B cell (primary cell): ENCODE measurements around the gene ALKBH5. TPM values are rescaled to one million over a fixed set of nuclear protein-coding genes. Genes with fewer than 3 reads are reported as not detected.

Source experiments
- ATAC-seq: fragments of 200-7000 bp; cut with Tn5 transposase; one replicate; pipeline ENCODE4 v1.10.0; 2021; ENCODE audit warnings: low read depth, mild to moderate bottlenecking, moderate number of reproducible peaks, moderate library complexity
- CTCF ChIA-PET: fragments of 350-600 bp; sonication (Branson Sonifier 250); formaldehyde crosslinking; loops from one replicate; lab custom pipeline; 2021; ENCODE audit warnings: antibody characterized with exemption, inconsistent platforms; lab: Charles Lee
- POLR2A ChIA-PET: fragments of 350-600 bp; sonication (Branson Sonifier 250); formaldehyde crosslinking; loops from one replicate; lab custom pipeline; 2021; ENCODE audit warnings: antibody characterized with exemption; lab: Charles Lee
- DNase-seq: peaks from one replicate; pipeline ENCODE4 v3.0.0; 2013
- H2AFZ ChIP-seq: 2 replicates; pipeline ENCODE4 v1.6.1; 2012; ENCODE audit warnings: mild to moderate bottlenecking, low read depth, low read length; ENCODE audit not compliant: insufficient read depth, poor library complexity, severe bottlenecking
- H3K27ac ChIP-seq, 2 donors: 1 replicate in 1 of 2; 2 replicates in 1 of 2; pipeline ENCODE4 v1.5.1; 2012 to 2013; ENCODE audit warnings: low read length in 2 of 2, mild to moderate bottlenecking in 2 of 2, moderate library complexity in 1 of 2
- H3K27me3 ChIP-seq, 4 experiments: fragments of 200-600 bp in 1 of 4; sonication (generic) in 1 of 4; replicated peaks in 1 of 4; 1 replicate in 2 of 4; 2 replicates in 2 of 4; pipeline versions ENCODE4 v1.6.1 to v1.7.0; 2013 to 2016; ENCODE audit warnings: low read length in 3 of 4, mild to moderate bottlenecking in 2 of 4, mixed read lengths in 1 of 4, moderate library complexity in 1 of 4; ENCODE audit not compliant: insufficient read depth in 4 of 4, control insufficient read depth in 3 of 4; ENCODE audit errors: control extremely low read depth in 1 of 4
- H3K36me3 ChIP-seq, 2 experiments: replicated peaks in 1 of 2; 1 replicate in 1 of 2; 2 replicates in 1 of 2; pipeline versions ENCODE4 v1.6.1 to v1.7.1; 2013; ENCODE audit warnings: low read length in 1 of 2; ENCODE audit not compliant: insufficient read depth in 2 of 2, control insufficient read depth in 1 of 2; ENCODE audit errors: control extremely low read depth in 1 of 2, extremely low read depth in 1 of 2
- H3K4me1 ChIP-seq, 2 donors: fragments of 200-600 bp in 1 of 2; sonication (generic) in 1 of 2; 1 replicate in 1 of 2; 2 replicates in 1 of 2; pipeline versions ENCODE4 v1.5.1 to v1.6.1; 2013 to 2017; ENCODE audit warnings: low read length in 2 of 2; ENCODE audit not compliant: control insufficient read depth in 2 of 2, insufficient read depth in 2 of 2
- H3K4me2 ChIP-seq: replicated peaks from 2 replicates; pipeline ENCODE3; 2012; ENCODE audit warnings: mild to moderate bottlenecking, low read depth, low read length; ENCODE audit not compliant: poor library complexity, severe bottlenecking
- H3K4me3 ChIP-seq, 5 experiments: fragments of 200-600 bp in 1 of 5; sonication (generic) in 1 of 5; 1 replicate in 3 of 5; 2 replicates in 2 of 5; pipeline versions ENCODE4 v1.5.1 to v1.7.0; 2011 to 2016; ENCODE audit warnings: low read length in 4 of 5, mild to moderate bottlenecking in 4 of 5, low read depth in 2 of 5, control low read depth in 1 of 5, moderate library complexity in 1 of 5; ENCODE audit not compliant: insufficient read depth in 1 of 5; ENCODE audit errors: control extremely low read depth in 1 of 5, extremely low read depth in 1 of 5
- H3K79me2 ChIP-seq: fragments of 200-600 bp; sonication (generic); one replicate; pipeline ENCODE4 v1.6.0; 2016; ENCODE audit warnings: low read length; ENCODE audit not compliant: control insufficient read depth, insufficient read depth
- H3K9ac ChIP-seq: fragments of 200-600 bp; sonication (generic); 2 replicates; pipeline ENCODE4 v1.6.1; 2017; ENCODE audit warnings: mild to moderate bottlenecking, low read length, moderate library complexity
- H3K9me3 ChIP-seq, 3 donors: one replicate each; pipeline versions ENCODE4 v1.6.1 to v1.7.1; 2013; ENCODE audit warnings: low read length in 2 of 3; ENCODE audit not compliant: control insufficient read depth in 2 of 3, insufficient read depth in 1 of 3; ENCODE audit errors: control extremely low read depth in 1 of 3
- H4K20me1 ChIP-seq: 2 replicates; pipeline ENCODE4 v1.6.0; 2012; ENCODE audit warnings: mild to moderate bottlenecking, low read length; ENCODE audit not compliant: insufficient read depth, control insufficient read depth, poor library complexity, severe bottlenecking
- H3K27ac Mint-ChIP-seq: one replicate; pipeline ENCODE4 v1.8.0; 2021; ENCODE audit warnings: mixed read lengths
- H3K27me3 Mint-ChIP-seq: one replicate; pipeline ENCODE4 v1.8.0; 2021; ENCODE audit warnings: mixed read lengths
- H3K4me1 Mint-ChIP-seq: one replicate; pipeline ENCODE4 v1.8.0; 2021; ENCODE audit warnings: mixed read lengths
- H3K4me3 Mint-ChIP-seq: one replicate; pipeline ENCODE4 v1.8.0; 2021; ENCODE audit warnings: mixed read lengths
- H3K9me3 Mint-ChIP-seq: one replicate; pipeline ENCODE4 v1.8.0; 2022; ENCODE audit warnings: mixed read lengths; ENCODE audit not compliant: insufficient read depth
- EZH2 ChIP-seq: IDR thresholded peaks from 2 replicates; pipeline ENCODE4 v1.6.1; 2012; ENCODE audit warnings: borderline replicate concordance, low read depth, mild to moderate bottlenecking, moderate library complexity, low read length; ENCODE audit not compliant: insufficient read depth, poor library complexity, severe bottlenecking
- WGBS: methylation state at CpG from one replicate; pipeline ENCODE4 v1.1.5; 2013; ENCODE audit warnings: missing lambda C conversion rate; ENCODE audit not compliant: insufficient coverage; 5-methylcytosine and 5-hydroxymethylcytosine counted together
- intact Hi-C: fragments of 100-400 bp; cut with micrococcal nuclease; formaldehyde crosslinking; loops from one replicate; pipeline ENCODE4 v1.10.0; 2022
- polyA plus RNA-seq: library from polyadenylated mRNA; depleted of rRNA; stranded (reverse); fragments of >200 nt; gene quantifications from 2 replicates; pipeline ENCODE4 v1.2.3, GENCODE V29; 2012
- total RNA-seq, 2 donors: library from RNA; stranded (reverse); fragments of 120-200 nt in 1 of 2; gene quantifications; 1 replicate in 1 of 2; 2 replicates in 1 of 2; pipeline versions ENCODE4 v1.2.3 to v1.2.4, GENCODE V29; 2013 to 2022
- TF ChIP-seq, protein P1 (sequence below): fragments of 200-600 bp; IDR thresholded peaks from one replicate; pipeline ENCODE4 v1.8.0; 2022; ENCODE audit warnings: antibody characterized with exemption, mild to moderate bottlenecking

ALKBH5 gene
- total and polyA plus RNA-seq, 2 donors (not counting 1 experiment from before 2014, with no cell fraction given), result 63.3 to 104 TPM

- no peaks in the 10 kb centered on the region for H3K36me3 ChIP-seq
- H3K4me3 ChIP-seq, result no peak overlapping the region
- no peak for ATAC-seq
- no peak overlapping the region for H3K9ac ChIP-seq
- no peak for TF ChIP-seq EZH2
- TF ChIP-seq, protein P1, sequence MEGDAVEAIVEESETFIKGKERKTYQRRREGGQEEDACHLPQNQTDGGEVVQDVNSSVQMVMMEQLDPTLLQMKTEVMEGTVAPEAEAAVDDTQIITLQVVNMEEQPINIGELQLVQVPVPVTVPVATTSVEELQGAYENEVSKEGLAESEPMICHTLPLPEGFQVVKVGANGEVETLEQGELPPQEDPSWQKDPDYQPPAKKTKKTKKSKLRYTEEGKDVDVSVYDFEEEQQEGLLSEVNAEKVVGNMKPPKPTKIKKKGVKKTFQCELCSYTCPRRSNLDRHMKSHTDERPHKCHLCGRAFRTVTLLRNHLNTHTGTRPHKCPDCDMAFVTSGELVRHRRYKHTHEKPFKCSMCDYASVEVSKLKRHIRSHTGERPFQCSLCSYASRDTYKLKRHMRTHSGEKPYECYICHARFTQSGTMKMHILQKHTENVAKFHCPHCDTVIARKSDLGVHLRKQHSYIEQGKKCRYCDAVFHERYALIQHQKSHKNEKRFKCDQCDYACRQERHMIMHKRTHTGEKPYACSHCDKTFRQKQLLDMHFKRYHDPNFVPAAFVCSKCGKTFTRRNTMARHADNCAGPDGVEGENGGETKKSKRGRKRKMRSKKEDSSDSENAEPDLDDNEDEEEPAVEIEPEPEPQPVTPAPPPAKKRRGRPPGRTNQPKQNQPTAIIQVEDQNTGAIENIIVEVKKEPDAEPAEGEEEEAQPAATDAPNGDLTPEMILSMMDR, result no peak
- H2AFZ ChIP-seq, result no peak overlapping the region
- no peaks in the 10 kb centered on the region for H3K79me2 ChIP-seq
- no peaks in the 10 kb centered on the region for H3K9me3 ChIP-seq
- H3K27me3 ChIP-seq, result peaks cover 0 to 13% (median 1%) of the 10 kb centered on the region in 4 experiments
- peaks cover 5% of the 10 kb centered on the region for H3K4me1 Mint-ChIP-seq
- H3K4me1 ChIP-seq, result peaks cover 0 to 4% of the 10 kb centered on the region in 2 donors
- intact Hi-C loops, result no loop called here
- no peaks in the 10 kb centered on the region for H3K9me3 Mint-ChIP-seq
- H3K4me2 ChIP-seq, result no peak overlapping the region
- no peak overlapping the region for H3K27ac ChIP-seq
- H3K27me3 Mint-ChIP-seq, result peaks cover 4% of the 10 kb centered on the region
- H3K4me3 Mint-ChIP-seq, result no peak overlapping the region
- H4K20me1 ChIP-seq, result no peaks in the 10 kb centered on the region
- ChIA-PET CTCF (interaction anchor here (0.9 kb wide), 1 partner anchor 24 kb away, joined by 3 read pairs; no protein-coding TSS in a partner anchor), POLR2A (no interaction called here)
- WGBS, result 91% methylated on average over 4 of the region's 4 CpGs
- H3K27ac Mint-ChIP-seq, result no peak overlapping the region
- no peak for DNase-seq
These were observed 39.4 kb upstream of the ALKBH5 start for GRCh38 chr17:18144261-18144660.

DNA sequence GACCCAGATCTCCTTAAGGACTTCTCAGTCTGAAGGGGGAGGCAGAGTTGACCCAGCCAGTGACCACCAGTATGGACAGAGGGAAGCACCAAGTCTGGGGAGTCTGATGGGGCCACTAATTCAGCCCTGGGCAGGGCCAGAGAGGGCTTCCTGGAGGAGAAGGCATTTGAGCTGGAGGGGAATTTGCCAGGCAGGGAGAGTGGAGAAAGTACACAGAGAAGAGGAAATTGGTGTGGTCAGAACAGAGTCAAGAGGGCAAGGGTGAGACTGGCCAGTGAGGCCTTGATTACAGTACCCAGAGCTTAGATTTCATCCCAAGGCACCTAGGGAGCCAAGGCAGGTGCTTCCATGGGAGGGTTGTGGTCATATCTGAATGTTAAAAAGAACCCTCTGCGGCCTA is 38.8 kb upstream of the ALKBH5 start:
- no peak overlapping the region for H2AFZ ChIP-seq
- H3K36me3 ChIP-seq, result no peaks in the 10 kb centered on the region
- no peak overlapping the region for H3K27ac ChIP-seq
- ChIA-PET CTCF (no interaction called here), POLR2A (no interaction called here)
- peaks cover 0 to 13% (median 1%) of the 10 kb centered on the region in 4 experiments for H3K27me3 ChIP-seq
- H3K9me3 ChIP-seq, result no peaks in the 10 kb centered on the region
- no peak overlapping the region for H3K27ac Mint-ChIP-seq
- H3K27me3 Mint-ChIP-seq, result peaks cover 4% of the 10 kb centered on the region
- H3K4me2 ChIP-seq, result no peak overlapping the region
- H3K4me3 ChIP-seq, result no peak overlapping the region
- no peaks in the 10 kb centered on the region for H3K79me2 ChIP-seq
- 100% methylated on average over 1 of the region's 1 CpG for WGBS
- no peak for DNase-seq
- intact Hi-C loops, result no loop called here
- no peak overlapping the region for H3K9ac ChIP-seq
- peaks cover 0 to 4% of the 10 kb centered on the region in 2 donors for H3K4me1 ChIP-seq
- TF ChIP-seq EZH2, result no peak
- TF ChIP-seq, protein P1, result no peak
- no peaks in the 10 kb centered on the region for H4K20me1 ChIP-seq
- ATAC-seq, result no peak
- peaks cover 5% of the 10 kb centered on the region for H3K4me1 Mint-ChIP-seq
- H3K9me3 Mint-ChIP-seq, result no peaks in the 10 kb centered on the region
- H3K4me3 Mint-ChIP-seq, result no peak overlapping the region
